Epithelial cell of esophagus (primary cell): ENCODE measurements around the gene OLAH.
"Not testable (repeated sequence)": the region's sequence is repeated elsewhere in the genome, so short reads cannot be mapped to it uniquely, and the experiment has no call there.

Experiments used
- DNase-seq: peaks from one replicate; pipeline ENCODE4 v3.0.0; 2010; ENCODE audit warnings: low read depth
- H3K4me3 ChIP-seq: 2 replicates; pipeline ENCODE4 v1.5.1; 2011; ENCODE audit warnings: mild to moderate bottlenecking, low read length, control low read depth
- CTCF ChIP-seq: IDR thresholded peaks from 2 replicates; pipeline ENCODE4 v1.5.1; 2011; ENCODE audit warnings: low read depth, mild to moderate bottlenecking, low read length, control low read depth, inconsistent platforms; ENCODE audit not compliant: insufficient read depth; ENCODE audit errors: missing control alignments

The OLAH gene

GRCh38 chr10:15043674-15044073, at the start of gene OLAH:
OLAH (plus strand) TSS chr10:15043943; CDS start chr10:15047289, 3,346 bp downstream.
- H3K4me3 ChIP-seq, result no peak within 1 kb of the TSS
- DNase-seq, result peak; percentile 38
- TF ChIP-seq CTCF, result no peak

GRCh38 chr10:14995964-14996565, 47.7 kb upstream of the OLAH start:
- no peak for TF ChIP-seq CTCF
- DNase-seq, result no peak
- H3K4me3 ChIP-seq, result no peak overlapping the region

- DNase-seq, result peak; percentile 98
- not testable (repeated sequence) for H3K4me3 ChIP-seq
Observed at GRCh38 chr10:15013530-15013929, 30.2 kb upstream of the OLAH start.

GRCh38 chr10:15015451-15015850, 28.3 kb upstream of the OLAH start:
- no peak for DNase-seq
- TF ChIP-seq CTCF, result no peak
- H3K4me3 ChIP-seq, result no peak overlapping the region

GRCh38 chr10:15020966-15021365, 22.8 kb upstream of the OLAH start:
- H3K4me3 ChIP-seq, DNase-seq: not testable (repeated sequence)

GRCh38 chr10:15023079-15023478, 20.7 kb upstream of the OLAH start:
- H3K4me3 ChIP-seq, DNase-seq: not testable (repeated sequence)

- DNase-seq, H3K4me3 ChIP-seq: not testable (repeated sequence)
Observed at GRCh38 chr10:15024017-15025004, 19.4 kb upstream of the OLAH start.

GRCh38 chr10:15025040-15025439, 18.7 kb upstream of the OLAH start:
- DNase-seq, H3K4me3 ChIP-seq: not testable (repeated sequence)

- no peak for TF ChIP-seq CTCF
- DNase-seq, result no peak
- no peak overlapping the region for H3K4me3 ChIP-seq
Observed at GRCh38 chr10:15027741-15028140, 16.0 kb upstream of the OLAH start.
